SU-DHL-6 (cell line): Measurements from ENCODE around the gene WDR81.

Source experiments
- EZH2phosphoT487 ChIP-seq: fragments of 200-600 bp; sonication (generic), shearing (Covaris generic); conservative IDR thresholded peaks from 2 replicates; pipeline ENCODE4 v1.6.1; 2018; ENCODE audit warnings: mild to moderate bottlenecking, antibody characterized with exemption, low read length, moderate library complexity, mixed read lengths
- TF ChIP-seq, protein P1 (sequence below): fragments of 200-600 bp; sonication (generic); IDR thresholded peaks from one replicate; pipeline ENCODE4 v1.5.1; 2017; ENCODE audit warnings: antibody characterized with exemption, mild to moderate bottlenecking, low read length, moderate library complexity; ENCODE audit not compliant: insufficient read depth, poor library complexity, severe bottlenecking

DNA sequence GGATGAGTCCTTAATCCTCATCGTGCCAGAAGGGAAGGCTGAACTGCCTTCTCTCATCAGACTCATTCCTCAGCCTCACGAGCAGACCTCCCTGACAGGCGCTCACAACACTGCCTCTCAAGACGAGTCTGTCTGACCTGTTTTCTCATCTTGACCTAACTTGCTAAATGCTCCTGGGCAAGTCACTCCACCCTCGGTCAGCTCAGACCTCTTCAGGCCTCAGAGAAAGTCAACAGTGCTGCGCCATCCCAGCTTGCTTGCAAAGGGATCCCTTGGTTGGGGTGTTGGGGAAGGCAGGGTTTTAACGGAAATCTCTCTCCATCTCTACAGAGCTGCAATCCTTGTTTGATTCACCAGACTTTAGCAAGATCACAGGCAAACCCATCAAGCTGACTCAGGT, 52.4 kb downstream of the WDR81 start:
- TF ChIP-seq, protein P1, sequence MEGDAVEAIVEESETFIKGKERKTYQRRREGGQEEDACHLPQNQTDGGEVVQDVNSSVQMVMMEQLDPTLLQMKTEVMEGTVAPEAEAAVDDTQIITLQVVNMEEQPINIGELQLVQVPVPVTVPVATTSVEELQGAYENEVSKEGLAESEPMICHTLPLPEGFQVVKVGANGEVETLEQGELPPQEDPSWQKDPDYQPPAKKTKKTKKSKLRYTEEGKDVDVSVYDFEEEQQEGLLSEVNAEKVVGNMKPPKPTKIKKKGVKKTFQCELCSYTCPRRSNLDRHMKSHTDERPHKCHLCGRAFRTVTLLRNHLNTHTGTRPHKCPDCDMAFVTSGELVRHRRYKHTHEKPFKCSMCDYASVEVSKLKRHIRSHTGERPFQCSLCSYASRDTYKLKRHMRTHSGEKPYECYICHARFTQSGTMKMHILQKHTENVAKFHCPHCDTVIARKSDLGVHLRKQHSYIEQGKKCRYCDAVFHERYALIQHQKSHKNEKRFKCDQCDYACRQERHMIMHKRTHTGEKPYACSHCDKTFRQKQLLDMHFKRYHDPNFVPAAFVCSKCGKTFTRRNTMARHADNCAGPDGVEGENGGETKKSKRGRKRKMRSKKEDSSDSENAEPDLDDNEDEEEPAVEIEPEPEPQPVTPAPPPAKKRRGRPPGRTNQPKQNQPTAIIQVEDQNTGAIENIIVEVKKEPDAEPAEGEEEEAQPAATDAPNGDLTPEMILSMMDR = no peak
- no peak for TF ChIP-seq EZH2phosphoT487
